Endodermal cell (in vitro differentiated cells): ENCODE measurements around the gene CFAP54. TPM values are rescaled to one million over a fixed set of nuclear protein-coding genes. Genes with fewer than 3 reads are reported as not detected.

Experiments
- DNase-seq: peaks from one replicate; pipeline ENCODE4 v3.0.0-alpha.2; 2017
- H3K27ac ChIP-seq: 2 replicates; pipeline ENCODE4 v1.5.1; 2013; ENCODE audit warnings: mild to moderate bottlenecking, low read depth, low read length, moderate library complexity
- H3K27me3 ChIP-seq: 2 replicates; pipeline ENCODE4 v1.6.1; 2013; ENCODE audit warnings: mild to moderate bottlenecking, low read length, moderate library complexity; ENCODE audit not compliant: insufficient read depth, control insufficient read depth, poor library complexity, severe bottlenecking
- H3K36me3 ChIP-seq: 2 replicates; pipeline ENCODE4 v1.7.0; 2013; ENCODE audit warnings: mild to moderate bottlenecking, low read length, moderate library complexity; ENCODE audit not compliant: control insufficient read depth, insufficient read depth
- H3K4me1 ChIP-seq: one replicate; pipeline ENCODE4 v1.7.0; 2013; ENCODE audit warnings: low read length; ENCODE audit not compliant: control insufficient read depth, insufficient read depth
- H3K4me3 ChIP-seq: 2 replicates; pipeline ENCODE4 v1.5.1; 2013; ENCODE audit warnings: mild to moderate bottlenecking, low read length, moderate library complexity
- H3K9ac ChIP-seq: 2 replicates; pipeline ENCODE4 v1.6.1; 2013; ENCODE audit warnings: mild to moderate bottlenecking, low read length, moderate library complexity; ENCODE audit not compliant: poor library complexity, severe bottlenecking; ENCODE audit errors: extremely low read depth
- H3K9me3 ChIP-seq: 2 replicates; pipeline ENCODE4 v1.6.1; 2013; ENCODE audit warnings: mild to moderate bottlenecking, low read length, moderate library complexity; ENCODE audit not compliant: control insufficient read depth
- H3K27ac Mint-ChIP-seq: 2 replicates; pipeline ENCODE4 v1.8.0; 2020; ENCODE audit warnings: mixed read lengths
- H3K27me3 Mint-ChIP-seq: 2 replicates; pipeline ENCODE4 v1.8.0; 2021; ENCODE audit warnings: mild to moderate bottlenecking, mixed read lengths; ENCODE audit not compliant: insufficient read depth
- H3K36me3 Mint-ChIP-seq: 2 replicates; pipeline ENCODE4 v1.8.0; 2020; ENCODE audit warnings: low read depth, mixed read lengths
- H3K4me1 Mint-ChIP-seq: 2 replicates; pipeline ENCODE4 v1.8.0; 2020; ENCODE audit warnings: mixed read lengths
- H3K4me3 Mint-ChIP-seq: 2 replicates; pipeline ENCODE4 v1.8.0; 2020; ENCODE audit warnings: mild to moderate bottlenecking, moderate library complexity, mixed read lengths
- H3K9me3 Mint-ChIP-seq: 2 replicates; pipeline ENCODE4 v1.8.0; 2020; ENCODE audit warnings: mild to moderate bottlenecking, mixed read lengths
- WGBS, 2 experiments: methylation state at CpG; one replicate each; pipeline versions ENCODE4 v1.1.5 to v1.1.7; 2013; ENCODE audit warnings: missing lambda C conversion rate in 2 of 2, mixed read lengths in 1 of 2; ENCODE audit not compliant: insufficient coverage in 1 of 2, insufficient read length in 1 of 2; 5-methylcytosine and 5-hydroxymethylcytosine counted together
- total RNA-seq, 2 donors: library from RNA; stranded (reverse); fragmentation: NEBNext Ultra II Directional in 1 of 2; extraction: Animal tissue kit (Norgen Biotek cat#: 25700) in 1 of 2; gene quantifications; 2 replicates in 1 of 2; 3 replicates in 1 of 2; pipeline ENCODE4 v1.2.1, GENCODE V29; 2021
- TF ChIP-seq, protein P1 (sequence below): fragments of 200-600 bp; sonication (generic); conservative IDR thresholded peaks from 2 replicates; pipeline ENCODE4 v1.5.0; 2021; ENCODE audit warnings: antibody characterized with exemption, mild to moderate bottlenecking

Gene CFAP54
- total RNA-seq, 2 donors from 2014 or later: 1.5 to 1.7 TPM

DNA sequence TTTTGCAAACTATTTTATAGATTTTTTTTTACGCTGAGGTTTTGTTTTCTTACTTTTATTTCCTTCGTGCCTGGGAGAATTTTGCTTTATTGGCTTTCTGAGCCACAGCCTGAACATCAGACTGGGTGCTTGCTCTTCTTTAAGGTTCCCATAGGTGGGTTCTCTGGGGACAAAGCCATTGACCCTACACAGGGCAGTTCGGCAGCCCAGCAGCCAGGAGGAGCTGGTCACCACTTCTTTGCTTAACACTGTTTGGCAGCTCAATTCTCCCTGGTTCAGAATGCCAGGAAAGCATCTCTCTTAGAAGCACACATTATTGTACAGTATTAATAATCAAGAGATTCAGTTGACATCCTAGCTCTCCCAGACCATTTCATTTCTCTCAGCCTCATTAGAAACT is 276.9 kb downstream of the CFAP54 start:
- H3K4me1 Mint-ChIP-seq: no peaks in the 10 kb centered on the region
- peak; percentile 74 for DNase-seq
- no peaks in the 10 kb centered on the region for H3K27me3 ChIP-seq
- H3K27me3 Mint-ChIP-seq: no peaks in the 10 kb centered on the region
- H3K36me3 ChIP-seq: no peaks in the 10 kb centered on the region
- no peak overlapping the region for H3K27ac Mint-ChIP-seq
- H3K9ac ChIP-seq: no peak overlapping the region
- no peaks in the 10 kb centered on the region for H3K9me3 ChIP-seq
- TF ChIP-seq, protein P1, sequence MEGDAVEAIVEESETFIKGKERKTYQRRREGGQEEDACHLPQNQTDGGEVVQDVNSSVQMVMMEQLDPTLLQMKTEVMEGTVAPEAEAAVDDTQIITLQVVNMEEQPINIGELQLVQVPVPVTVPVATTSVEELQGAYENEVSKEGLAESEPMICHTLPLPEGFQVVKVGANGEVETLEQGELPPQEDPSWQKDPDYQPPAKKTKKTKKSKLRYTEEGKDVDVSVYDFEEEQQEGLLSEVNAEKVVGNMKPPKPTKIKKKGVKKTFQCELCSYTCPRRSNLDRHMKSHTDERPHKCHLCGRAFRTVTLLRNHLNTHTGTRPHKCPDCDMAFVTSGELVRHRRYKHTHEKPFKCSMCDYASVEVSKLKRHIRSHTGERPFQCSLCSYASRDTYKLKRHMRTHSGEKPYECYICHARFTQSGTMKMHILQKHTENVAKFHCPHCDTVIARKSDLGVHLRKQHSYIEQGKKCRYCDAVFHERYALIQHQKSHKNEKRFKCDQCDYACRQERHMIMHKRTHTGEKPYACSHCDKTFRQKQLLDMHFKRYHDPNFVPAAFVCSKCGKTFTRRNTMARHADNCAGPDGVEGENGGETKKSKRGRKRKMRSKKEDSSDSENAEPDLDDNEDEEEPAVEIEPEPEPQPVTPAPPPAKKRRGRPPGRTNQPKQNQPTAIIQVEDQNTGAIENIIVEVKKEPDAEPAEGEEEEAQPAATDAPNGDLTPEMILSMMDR: peak; percentile 74
- H3K4me1 ChIP-seq: no peaks in the 10 kb centered on the region
- no peak overlapping the region for H3K4me3 Mint-ChIP-seq
- H3K9me3 Mint-ChIP-seq: no peaks in the 10 kb centered on the region
- no peaks in the 10 kb centered on the region for H3K36me3 Mint-ChIP-seq
- no peak overlapping the region for H3K4me3 ChIP-seq
- H3K27ac ChIP-seq: no peak overlapping the region
- 85 to 100% methylated on average over 3 of the region's 3 CpGs for WGBS, 2 experiments

DNA sequence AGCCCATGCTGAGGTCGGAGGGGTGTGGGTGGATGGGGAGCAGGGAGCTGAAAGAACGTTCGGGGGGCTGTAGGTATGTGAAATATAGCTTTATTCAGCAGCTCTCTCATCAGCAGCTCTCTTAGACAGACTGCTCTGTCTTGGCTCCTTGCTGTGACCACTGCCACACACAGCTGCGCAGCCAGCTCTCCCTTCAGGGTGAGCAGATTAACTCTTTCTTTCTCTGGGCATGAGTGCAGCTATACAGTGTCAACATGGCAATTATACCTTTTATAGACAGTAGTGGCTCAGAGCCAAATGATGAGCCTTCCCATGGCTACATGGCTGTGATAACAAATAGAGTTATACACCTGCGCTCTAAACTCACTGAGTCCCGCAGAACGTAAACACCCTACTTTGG is 280.0 kb downstream of the CFAP54 start:
- Mint-ChIP-seq H3K4me3 (no peak overlapping the region), H3K27me3 (no peaks in the 10 kb centered on the region), H3K9me3 (peaks cover 2% of the 10 kb centered on the region), H3K27ac (no peak overlapping the region), H3K36me3 (no peaks in the 10 kb centered on the region), H3K4me1 (no peaks in the 10 kb centered on the region)
- H3K27ac ChIP-seq: no peak overlapping the region
- DNase-seq: no peak
- no peak overlapping the region for H3K9ac ChIP-seq
- no peaks in the 10 kb centered on the region for H3K27me3 ChIP-seq
- TF ChIP-seq, protein P1: no peak
- no peaks in the 10 kb centered on the region for H3K9me3 ChIP-seq
- H3K4me1 ChIP-seq: no peaks in the 10 kb centered on the region
- WGBS, 2 experiments: 88 to 90% methylated on average over 1 to 6 of the region's 7 CpGs
- no peak overlapping the region for H3K4me3 ChIP-seq
- no peaks in the 10 kb centered on the region for H3K36me3 ChIP-seq

DNA sequence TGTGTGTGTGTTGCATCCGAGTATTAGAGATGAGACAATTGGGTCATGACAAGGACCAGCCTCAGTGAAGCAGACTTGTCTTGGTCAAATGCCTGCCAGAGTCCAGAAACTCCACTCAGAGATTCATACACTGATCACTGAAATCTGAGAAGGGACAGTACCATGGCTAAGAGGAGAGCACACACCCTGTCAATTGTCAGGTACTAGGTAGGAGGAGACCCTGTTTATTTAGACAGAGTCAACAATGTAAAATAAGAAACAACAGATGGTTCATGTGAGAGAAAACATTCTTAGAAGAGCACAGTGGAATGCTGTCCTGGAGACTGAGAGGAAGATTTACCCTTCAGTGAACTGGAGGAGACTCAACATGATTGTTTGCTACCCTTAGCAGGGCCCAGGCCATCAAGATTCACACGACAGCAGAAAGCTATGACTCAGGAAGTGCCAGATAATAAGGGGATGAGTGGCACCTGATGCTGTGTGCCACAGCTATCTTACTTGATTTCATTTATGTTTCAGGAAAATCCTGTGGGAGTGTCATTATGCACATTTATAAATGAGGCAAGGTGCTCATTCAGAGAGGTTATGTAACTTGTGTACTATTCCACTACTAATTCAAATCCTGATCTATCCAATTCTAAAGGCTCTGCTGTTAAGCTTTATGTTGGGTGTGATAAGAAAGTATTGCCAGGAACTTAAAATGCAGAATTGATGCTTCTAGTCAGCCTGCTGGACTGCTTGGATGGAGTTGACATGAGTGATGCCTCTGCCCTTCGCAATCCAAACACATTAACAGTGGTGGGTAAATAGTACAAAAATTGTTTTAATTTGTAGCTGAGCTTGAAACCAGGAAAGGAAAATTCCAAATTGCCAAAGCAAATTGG is 281.1 kb downstream of the CFAP54 start:
- no peaks in the 10 kb centered on the region for H3K4me1 Mint-ChIP-seq
- no peaks in the 10 kb centered on the region for H3K36me3 Mint-ChIP-seq
- H3K9ac ChIP-seq: no peak overlapping the region
- no peaks in the 10 kb centered on the region for H3K36me3 ChIP-seq
- peaks cover 2% of the 10 kb centered on the region for H3K9me3 Mint-ChIP-seq
- no peaks in the 10 kb centered on the region for H3K27me3 Mint-ChIP-seq
- no peak for DNase-seq
- H3K27ac Mint-ChIP-seq: no peak overlapping the region
- 87 to 94% methylated on average over 2 to 3 of the region's 3 CpGs for WGBS, 2 experiments
- H3K4me3 ChIP-seq: no peak overlapping the region
- H3K4me3 Mint-ChIP-seq: no peak overlapping the region
- H3K27ac ChIP-seq: no peak overlapping the region
- H3K27me3 ChIP-seq: no peaks in the 10 kb centered on the region
- TF ChIP-seq, protein P1: no peak
- H3K4me1 ChIP-seq: no peaks in the 10 kb centered on the region
- no peaks in the 10 kb centered on the region for H3K9me3 ChIP-seq
